GM18873 (cell line): ENCODE results near the gene SFXN2.
"Not testable (repeated sequence)": the region's sequence is repeated elsewhere in the genome, so short reads cannot be mapped to it uniquely, and the experiment has no call there.

Experiments used
- ATAC-seq: cut with Tn5 transposase; IDR thresholded peaks from one replicate; pipeline ENCODE4 v1.9.1; 2021; ENCODE audit warnings: mild to moderate bottlenecking, moderate library complexity, moderate number of reproducible peaks; ENCODE audit not compliant: unreplicated experiment, low FRiP score

Gene SFXN2, protein sequence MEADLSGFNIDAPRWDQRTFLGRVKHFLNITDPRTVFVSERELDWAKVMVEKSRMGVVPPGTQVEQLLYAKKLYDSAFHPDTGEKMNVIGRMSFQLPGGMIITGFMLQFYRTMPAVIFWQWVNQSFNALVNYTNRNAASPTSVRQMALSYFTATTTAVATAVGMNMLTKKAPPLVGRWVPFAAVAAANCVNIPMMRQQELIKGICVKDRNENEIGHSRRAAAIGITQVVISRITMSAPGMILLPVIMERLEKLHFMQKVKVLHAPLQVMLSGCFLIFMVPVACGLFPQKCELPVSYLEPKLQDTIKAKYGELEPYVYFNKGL

GRCh38 chr10:102714621-102715455 is at the start of gene SFXN2:
Gene SFXN2 (plus strand): TSS chr10:102714636. CDS start chr10:102726637, 12,001 bp downstream.
- ATAC-seq, result no peak

- no peak for ATAC-seq
Measured at GRCh38 chr10:102665904-102666509, 48.4 kb upstream of the SFXN2 start.

DNA sequence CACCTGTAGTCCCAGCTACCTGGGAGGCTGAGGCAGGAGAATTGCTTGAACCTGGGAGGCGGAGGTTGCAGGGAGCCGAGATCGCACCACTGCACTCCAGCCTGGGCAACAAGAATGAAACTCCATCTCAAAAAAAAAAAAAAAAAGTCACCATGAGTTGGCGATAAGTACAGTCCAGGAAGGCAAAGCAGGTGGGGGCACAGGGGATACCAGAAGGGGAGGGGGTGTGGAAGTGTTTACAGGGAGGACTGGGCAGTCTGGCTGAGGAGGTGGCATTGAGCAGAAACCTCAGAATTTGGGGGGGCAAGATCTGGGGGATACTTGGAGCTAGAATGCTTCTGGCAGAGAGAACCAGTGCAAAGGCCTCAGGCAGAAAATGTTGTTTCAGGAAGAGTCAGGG is 47.0 kb upstream of the SFXN2 start:
- not testable (repeated sequence) for ATAC-seq

- ATAC-seq, result no peak
Measured at GRCh38 chr10:102668326-102669107, 45.9 kb upstream of the SFXN2 start.

- no peak for ATAC-seq
Measured at GRCh38 chr10:102669206-102670064, 45.0 kb upstream of the SFXN2 start.

DNA sequence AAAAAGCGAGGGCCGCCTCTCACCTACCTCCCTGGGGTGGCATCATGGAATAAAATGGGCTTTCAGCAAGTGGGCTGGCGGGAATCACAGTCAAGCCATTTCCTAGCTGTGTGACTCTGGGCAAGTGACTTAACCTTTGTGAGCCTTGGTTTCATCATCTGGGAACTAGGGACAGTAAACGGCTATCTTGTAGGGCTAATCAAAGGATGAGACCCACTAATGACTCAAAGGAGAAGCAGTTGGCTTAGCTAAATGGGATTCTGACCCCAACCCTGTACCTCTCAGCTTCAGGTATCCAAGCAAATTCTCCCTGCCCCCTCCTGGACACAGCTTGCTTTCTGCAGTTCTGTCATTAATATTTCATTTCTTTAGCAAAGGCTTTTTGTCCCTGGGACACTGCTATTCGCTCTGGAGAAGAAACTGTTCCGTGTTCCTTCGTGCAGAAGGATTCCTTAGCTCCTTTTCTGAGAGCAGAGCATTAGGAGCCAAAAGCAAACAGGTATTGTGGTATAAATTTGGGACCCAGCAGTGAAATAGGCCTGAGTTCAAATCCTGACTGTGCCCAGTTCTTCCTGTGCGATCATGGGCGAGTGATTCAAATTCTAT is 44.3 kb upstream of the SFXN2 start:
- no peak for ATAC-seq

DNA sequence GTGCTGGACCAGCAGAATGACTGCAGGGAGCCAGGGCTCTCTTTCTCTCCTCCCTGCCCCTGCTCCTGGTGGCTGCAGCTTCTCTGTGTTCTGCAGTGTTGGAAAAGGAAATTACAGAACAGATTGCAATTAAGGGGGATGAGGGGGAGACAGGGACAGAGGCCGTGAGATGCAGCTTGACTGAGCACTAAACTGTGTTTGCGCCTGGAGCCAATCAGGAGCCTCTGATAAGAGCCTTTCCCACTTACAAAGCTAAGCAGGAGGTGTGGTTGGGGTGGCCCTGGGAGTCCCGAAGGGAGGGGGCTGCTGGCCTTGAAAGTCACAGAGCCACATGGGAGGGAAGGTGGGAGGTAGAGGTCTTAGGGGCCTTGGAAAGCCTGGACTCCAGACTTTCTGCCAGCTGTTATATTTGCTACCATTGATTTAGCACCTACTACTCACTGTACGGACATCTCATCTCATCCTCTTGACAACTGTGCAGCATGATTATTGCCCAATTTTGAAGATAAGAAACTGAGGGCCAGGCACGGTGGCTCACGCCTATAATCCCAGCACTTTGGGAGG is 43.5 kb upstream of the SFXN2 start:
- ATAC-seq, result no peak

DNA sequence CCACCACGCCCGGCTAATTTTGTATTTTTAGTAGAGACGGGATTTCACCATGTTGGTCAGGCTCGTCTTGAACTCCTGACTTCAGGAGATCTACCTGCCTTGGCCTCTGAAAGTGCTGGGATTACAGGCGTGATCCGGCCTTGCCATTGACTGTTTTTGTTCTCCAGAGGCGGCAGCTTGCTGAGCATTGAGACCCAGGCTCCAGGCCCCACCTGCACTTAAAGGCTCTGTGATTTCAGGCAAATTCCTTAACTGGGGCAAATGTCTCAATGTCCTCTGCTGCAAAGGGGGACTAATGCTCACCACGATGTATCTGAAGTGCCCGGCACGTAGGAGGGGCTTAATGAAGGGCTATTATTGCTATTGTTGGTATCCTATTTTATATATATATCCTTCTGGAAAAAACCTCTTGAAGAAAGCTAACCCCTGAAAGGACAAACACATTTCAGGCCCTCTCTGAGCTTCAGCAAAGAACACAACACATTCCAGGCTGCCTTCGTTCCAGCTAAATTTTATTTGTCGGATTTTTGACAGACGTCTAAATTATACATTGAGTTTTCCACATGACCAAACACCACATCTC is 41.1 kb upstream of the SFXN2 start:
- no peak for ATAC-seq

DNA sequence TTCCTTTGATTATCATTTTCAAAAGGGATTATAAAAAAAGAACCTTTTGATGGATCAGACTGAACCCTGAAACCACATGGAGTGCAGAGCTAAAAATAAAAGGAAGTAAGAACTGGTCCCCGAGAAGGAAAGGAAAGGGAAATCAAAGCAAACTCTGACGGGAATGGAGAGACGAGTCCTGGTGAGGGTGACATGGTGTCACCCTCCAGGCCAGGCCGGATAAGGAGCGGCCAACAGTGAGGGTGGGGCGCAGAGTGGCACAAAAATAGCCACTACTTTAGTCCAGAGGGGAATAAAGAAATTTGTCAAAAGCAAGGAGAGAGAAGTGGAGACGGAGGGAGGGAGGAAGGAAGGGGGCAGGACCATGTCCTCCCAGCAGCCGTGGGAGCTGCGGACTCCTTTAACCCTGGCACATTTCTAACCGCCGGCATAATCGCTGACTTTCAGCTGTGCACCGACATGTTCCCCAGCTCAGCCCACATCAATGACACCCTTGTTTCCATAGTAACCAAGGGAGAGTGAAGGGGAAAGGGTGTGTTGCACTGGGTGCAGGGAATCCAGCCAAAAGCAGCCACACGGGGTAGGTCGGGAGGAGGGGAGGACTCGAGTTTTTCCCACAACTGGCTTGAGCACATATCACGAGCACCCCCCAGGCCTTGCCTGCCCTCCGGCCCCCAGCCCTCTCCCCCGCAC is 40.5 kb upstream of the SFXN2 start:
- no peak for ATAC-seq

DNA sequence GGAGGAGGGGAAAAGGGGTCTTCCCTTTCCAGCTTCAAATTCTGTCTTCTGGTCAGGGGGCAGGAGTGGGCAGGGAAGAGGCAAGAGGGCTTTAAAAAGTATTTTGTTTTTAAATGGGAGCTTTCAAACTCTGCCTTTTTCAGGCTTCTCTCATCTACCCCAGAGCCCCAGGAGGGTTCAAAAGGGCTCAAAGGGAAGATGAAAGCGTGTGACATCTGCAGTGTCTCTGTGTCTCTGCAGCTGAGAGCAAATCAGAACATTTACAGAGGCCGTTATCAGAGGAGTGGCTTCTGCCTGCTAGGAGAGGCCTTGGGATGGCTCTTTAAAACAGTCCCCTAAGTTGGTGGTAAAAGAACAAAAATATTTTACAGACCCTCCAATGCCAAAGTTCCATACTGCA is 39.9 kb upstream of the SFXN2 start:
- no peak for ATAC-seq

DNA sequence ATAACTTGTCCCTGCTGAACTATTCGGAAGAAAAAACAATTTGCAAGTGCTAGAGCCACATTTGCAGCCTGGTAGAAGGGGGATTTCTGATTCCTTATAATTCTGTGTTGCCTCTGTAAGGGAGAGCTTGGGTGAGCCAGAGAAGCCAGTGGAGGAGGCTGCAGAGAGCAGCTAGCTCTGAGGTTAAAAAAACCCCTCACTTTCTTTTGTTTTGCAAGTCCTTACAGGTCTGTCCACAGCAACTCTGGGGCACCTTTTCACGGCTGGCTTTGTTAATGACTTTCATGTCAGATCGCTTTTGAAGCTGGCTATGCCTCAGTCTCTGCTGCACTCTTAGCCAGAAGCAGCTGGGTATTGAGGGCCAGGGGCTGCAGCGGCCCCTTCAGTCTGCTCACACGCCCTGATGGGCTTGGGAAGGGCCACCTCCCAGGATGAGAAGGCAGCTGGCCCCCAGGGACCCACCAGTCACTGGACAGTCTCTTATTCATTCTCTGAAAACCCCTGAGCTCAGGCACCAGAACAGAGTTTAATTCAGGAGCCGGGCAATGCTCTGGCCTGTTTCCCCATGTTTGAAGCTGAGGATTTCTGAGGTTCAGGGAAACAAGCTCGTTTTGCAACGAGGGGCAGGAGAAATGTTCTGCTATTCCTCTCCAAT is 39.3 kb upstream of the SFXN2 start:
- no peak for ATAC-seq

DNA sequence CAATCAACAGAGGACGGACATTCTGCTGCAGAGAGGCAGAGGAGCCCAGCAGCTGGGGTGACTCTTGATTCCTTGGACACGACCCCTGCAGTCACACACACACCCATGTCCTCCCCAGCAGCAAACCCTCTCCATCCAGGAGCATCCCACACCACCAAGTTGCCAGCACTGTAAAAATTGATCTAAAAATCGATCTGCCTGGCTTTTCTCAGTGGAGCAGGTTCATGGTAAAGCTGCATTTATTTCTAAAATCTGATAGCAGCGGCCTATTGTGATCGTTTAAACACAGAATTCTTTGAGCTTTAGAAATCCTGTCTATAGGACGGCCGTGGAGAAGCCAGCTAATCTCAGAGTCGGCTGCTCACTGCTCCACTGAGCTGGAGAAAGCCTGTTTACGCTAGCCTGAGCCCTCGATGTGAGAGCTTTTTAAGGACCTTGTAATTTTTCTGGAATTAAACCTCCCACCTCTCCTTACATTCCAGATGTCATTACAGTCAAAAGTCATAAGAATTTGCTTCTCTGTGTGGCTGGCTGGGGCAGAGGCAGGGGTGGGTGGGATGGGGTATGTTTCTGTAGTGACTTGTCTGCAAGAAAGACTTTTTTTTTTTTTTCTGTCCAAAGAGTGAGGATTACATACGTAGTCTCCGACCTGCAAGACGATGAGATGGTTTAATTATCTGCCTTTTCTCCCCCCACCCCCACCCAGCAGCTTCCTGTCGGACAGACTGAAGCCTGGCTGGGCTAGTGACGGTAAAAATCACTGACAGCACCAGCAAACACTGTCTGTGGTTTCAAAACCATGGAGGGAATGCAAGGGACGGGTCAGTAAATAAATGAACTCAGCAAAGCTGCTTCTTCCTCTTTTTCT is 38.5 kb upstream of the SFXN2 start:
- no peak for ATAC-seq

DNA sequence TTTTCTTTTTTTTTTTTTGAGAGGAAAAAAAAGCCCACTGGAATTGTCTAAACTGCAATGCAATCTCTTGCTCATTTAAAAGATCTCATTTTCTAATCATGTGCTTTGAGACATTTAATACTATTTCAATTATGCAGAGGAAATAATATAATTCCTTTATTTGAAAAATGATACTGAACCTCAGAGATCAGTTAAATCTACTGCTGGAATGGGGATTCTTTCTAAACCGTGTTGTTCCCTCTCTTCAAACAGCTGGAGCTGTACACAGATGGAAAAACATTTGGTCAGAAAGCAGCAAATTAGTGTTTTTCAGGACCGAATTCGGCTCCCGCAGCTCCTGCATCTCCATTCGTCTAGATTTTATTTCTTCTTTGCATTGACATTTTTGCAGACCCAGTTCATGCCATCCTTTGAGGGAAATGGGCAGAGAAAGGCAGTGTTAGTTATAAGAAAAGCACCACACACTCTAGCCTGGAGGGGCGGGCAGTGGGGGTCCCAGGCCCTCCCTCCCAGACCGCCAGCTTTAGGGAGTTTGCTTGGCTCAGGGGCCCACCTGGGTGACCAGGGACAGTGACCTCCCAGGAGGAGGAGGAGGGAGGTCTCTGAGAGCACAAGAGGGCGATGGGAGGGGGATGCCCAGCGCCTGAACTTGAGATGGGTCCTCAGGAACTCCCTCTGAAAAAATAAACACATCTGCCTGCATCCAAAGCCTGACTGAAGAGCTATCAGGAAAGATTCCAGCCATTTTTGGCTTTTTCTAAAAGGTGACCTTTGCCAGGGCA is 37.7 kb upstream of the SFXN2 start:
- ATAC-seq, result no peak

DNA sequence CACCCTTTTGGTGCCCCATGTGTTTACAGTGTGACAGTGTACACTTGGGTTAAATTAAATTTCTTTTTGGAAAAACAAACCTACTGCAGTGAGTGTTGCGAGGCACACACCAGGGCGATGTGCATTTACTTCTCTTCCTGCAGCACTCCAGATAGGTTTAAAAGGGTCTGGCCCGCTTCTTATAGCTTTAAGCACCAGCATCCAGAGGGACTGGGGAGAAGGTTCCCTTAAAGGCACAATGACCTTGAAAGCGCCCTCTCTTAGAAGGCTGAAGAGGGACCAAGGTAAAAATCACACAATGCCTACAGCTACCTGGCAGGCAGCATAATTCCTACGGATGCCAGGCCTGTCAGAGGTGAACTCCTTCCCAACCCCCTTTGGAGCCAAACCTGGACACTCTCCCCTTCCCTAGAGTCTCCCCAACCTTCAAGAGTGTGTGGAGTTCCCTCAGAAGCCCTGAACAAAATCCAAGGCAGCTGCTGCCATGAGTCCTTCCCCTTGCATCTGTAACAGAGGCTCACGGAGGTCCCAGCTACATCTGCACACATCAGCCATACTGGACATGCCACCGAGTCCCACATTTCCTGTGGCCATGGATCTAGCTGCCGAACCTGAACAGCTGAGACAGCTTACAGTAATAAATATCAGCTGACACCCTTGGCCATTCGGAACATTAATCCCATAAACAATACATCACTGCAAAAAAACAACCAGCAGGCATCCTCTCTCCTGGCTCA is 36.9 kb upstream of the SFXN2 start:
- ATAC-seq, result no peak

GRCh38 chr10:102678068-102678400 is 36.4 kb upstream of the SFXN2 start:
- no peak for ATAC-seq
